Upper lobe of right lung (tissue), 1 donor: Measurements from ENCODE around the gene SLC10A7. TPM values are rescaled to one million over a fixed set of nuclear protein-coding genes. Genes with fewer than 3 reads are reported as not detected.

Experiments
- ATAC-seq: fragments of 200-7000 bp; cut with Tn5 transposase; one replicate; pipeline ENCODE4 v1.9.1; 2020; ENCODE audit warnings: mild to moderate bottlenecking, moderate library complexity
- DNase-seq: peaks from one replicate; pipeline ENCODE4 v3.0.0-alpha.2; 2020
- H3K27ac ChIP-seq: fragments of 200-600 bp; one replicate; pipeline ENCODE4 v1.8.0; 2022
- H3K27me3 ChIP-seq: fragments of 200-600 bp; one replicate; pipeline ENCODE4 v1.8.0; 2022; ENCODE audit warnings: mild to moderate bottlenecking
- H3K36me3 ChIP-seq: fragments of 200-600 bp; one replicate; pipeline ENCODE4 v1.8.0; 2022
- H3K4me1 ChIP-seq: fragments of 200-600 bp; one replicate; pipeline ENCODE4 v1.8.0; 2022
- H3K4me3 ChIP-seq: fragments of 200-600 bp; one replicate; pipeline ENCODE4 v1.8.0; 2022; ENCODE audit warnings: mild to moderate bottlenecking
- H3K9me3 ChIP-seq: fragments of 200-600 bp; one replicate; pipeline ENCODE4 v1.8.0; 2022
- CTCF ChIP-seq: fragments of 200-600 bp; IDR thresholded peaks from one replicate; pipeline ENCODE4 v1.8.0; 2022; ENCODE audit warnings: antibody characterized with exemption
- intact Hi-C: fragments of 100-400 bp; cut with DNase I; formaldehyde crosslinking; loops from one replicate; pipeline ENCODE4 v1.11.0; 2022
- total RNA-seq: library from RNA; stranded (reverse); fragmentation: NEBNext Ultra II Directional; extraction: Animal tissue kit (Norgen Biotek cat#: 25700); gene quantifications from one replicate; pipeline ENCODE4 v1.2.1, GENCODE V29; 2021
- donor health status: DM: no; HTN: yes; CAD: no; lungs with severe emphysema.

The SLC10A7 gene
- total RNA-seq, 1 donor from 2014 or later: 19.3 TPM

DNA sequence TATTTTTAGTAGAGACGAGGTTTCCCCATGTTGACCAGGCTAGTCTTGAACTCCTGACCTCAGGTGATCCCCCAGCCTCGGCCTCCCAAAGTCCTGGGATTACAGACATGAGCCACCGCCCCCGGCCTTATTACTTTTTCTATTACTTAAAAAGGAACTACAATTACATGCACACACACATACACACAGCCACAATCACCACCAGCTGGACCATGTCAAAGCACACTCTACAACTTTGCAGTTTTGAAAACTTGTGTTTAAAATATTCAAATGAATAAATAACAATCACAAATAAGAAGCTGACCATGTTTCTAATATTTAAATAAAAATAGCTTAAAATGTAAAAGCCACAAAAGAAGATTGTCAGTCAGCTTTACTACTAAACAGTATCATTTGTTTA, 23.4 kb downstream of the SLC10A7 start:
- Histone ChIP-seq H3K4me1 (no peaks in the 10 kb centered on the region), H3K9me3 (no peaks in the 10 kb centered on the region), H3K4me3 (no peak overlapping the region), H3K27ac (no peak overlapping the region), H3K27me3 (no peaks in the 10 kb centered on the region), H3K36me3 (peaks cover 7% of the 10 kb centered on the region)
- intact Hi-C loops: no loop called here
- no peak for ATAC-seq
- DNase-seq: no peak
- no peak for TF ChIP-seq CTCF

DNA sequence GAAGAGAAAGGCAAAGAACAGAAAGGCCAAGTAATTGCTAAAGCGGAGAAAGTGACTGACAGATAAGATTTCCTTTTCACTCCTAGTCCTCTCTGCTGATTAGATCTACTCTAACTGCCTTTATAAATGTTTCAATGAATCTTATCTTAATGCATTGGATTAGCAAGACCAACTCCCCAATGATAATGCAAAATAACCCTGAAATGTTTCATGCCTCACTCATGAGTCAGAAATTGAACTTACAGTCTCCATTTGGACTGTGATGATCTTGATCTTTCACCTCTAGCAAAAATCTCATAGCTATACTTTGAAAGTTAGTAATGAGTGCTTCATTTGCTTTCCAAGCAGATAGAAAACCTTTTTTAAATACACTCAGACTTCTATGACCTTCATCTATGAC, 26.5 kb downstream of the SLC10A7 start:
- no peaks in the 10 kb centered on the region for H3K4me1 ChIP-seq
- no peaks in the 10 kb centered on the region for H3K36me3 ChIP-seq
- no peak for DNase-seq
- H3K4me3 ChIP-seq: no peak overlapping the region
- no peaks in the 10 kb centered on the region for H3K27me3 ChIP-seq
- no peak overlapping the region for H3K27ac ChIP-seq
- TF ChIP-seq CTCF: no peak
- intact Hi-C loops: no loop called here
- no peaks in the 10 kb centered on the region for H3K9me3 ChIP-seq
- ATAC-seq: no peak

DNA sequence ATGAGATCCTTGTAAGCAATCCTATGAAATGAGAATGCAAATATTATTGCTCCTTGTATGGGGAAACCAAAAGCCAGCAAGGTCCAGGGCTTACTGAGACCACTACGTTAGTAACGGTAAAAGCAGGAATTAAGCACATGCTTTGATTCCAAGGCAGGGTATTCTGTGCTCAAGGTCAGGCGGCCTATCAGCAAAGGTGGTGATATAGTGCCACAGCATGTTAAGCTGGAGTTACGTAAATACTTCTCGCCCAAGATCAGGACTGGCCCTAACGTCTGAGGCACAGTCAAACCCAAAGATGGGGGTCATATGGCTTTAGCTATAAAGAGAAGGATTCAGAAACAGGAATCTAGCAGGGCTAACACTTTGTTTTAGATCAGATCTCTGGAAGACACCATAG, 27.6 kb downstream of the SLC10A7 start:
- H3K27me3 ChIP-seq: no peaks in the 10 kb centered on the region
- DNase-seq: no peak
- no peak overlapping the region for H3K27ac ChIP-seq
- H3K36me3 ChIP-seq: no peaks in the 10 kb centered on the region
- intact Hi-C loops: no loop called here
- H3K9me3 ChIP-seq: no peaks in the 10 kb centered on the region
- no peaks in the 10 kb centered on the region for H3K4me1 ChIP-seq
- TF ChIP-seq CTCF: no peak
- no peak overlapping the region for H3K4me3 ChIP-seq
- ATAC-seq: no peak

- H3K4me3 ChIP-seq: no peak overlapping the region
- no peak for ATAC-seq
- no peak for TF ChIP-seq CTCF
Measured at GRCh38 chr4:146490106-146490505, 31.6 kb downstream of the SLC10A7 start.

DNA sequence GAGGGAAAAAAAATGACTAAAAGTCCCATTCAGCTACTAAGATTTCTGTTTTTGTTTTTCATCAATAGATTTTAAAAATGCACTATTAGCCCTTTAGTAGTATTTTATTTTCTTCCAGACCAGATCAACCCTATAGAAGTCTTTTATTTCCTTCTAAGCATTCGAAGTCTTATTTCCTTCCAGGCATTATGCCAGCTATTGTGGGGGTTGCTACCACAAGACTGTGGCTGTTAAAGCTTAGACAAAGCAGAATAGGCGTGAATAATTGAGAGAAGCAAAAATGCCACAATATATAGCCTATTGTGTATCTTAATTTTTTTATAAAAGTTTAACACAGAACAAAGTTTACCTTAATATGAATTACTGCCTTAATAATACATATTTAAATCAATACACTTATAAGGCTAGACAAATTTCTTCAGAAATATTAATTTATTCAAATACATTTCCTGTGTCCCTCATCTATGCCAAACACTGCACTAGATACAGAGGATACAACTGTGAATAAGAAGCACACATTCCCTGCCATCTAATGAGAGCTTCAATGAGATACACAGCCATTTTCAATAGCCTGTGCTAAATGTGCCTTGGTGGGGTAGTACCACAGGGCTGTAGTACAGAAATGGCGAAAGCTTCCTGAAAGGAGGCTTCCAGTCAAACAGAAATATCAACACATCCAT, 33.1 kb downstream of the SLC10A7 start:
- H3K27me3 ChIP-seq: no peaks in the 10 kb centered on the region
- H3K9me3 ChIP-seq: peaks cover 4% of the 10 kb centered on the region
- no peak for ATAC-seq
- DNase-seq: no peak
- H3K36me3 ChIP-seq: no peaks in the 10 kb centered on the region
- no peak overlapping the region for H3K4me3 ChIP-seq
- H3K4me1 ChIP-seq: no peaks in the 10 kb centered on the region
- intact Hi-C loops: no loop called here
- TF ChIP-seq CTCF: no peak
- H3K27ac ChIP-seq: no peak overlapping the region

More at GRCh38 chr4:146490106-146490505, 31.6 kb downstream of the SLC10A7 start:
- intact Hi-C loops: no loop called here
- H3K27ac ChIP-seq: no peak overlapping the region
- H3K36me3 ChIP-seq: no peaks in the 10 kb centered on the region
- no peak for DNase-seq
- no peaks in the 10 kb centered on the region for H3K4me1 ChIP-seq
- H3K27me3 ChIP-seq: no peaks in the 10 kb centered on the region
- no peaks in the 10 kb centered on the region for H3K9me3 ChIP-seq

GRCh38 chr4:146486565-146486964, 35.2 kb downstream of the SLC10A7 start:
- TF ChIP-seq CTCF: no peak
- Histone ChIP-seq H3K27ac (no peak overlapping the region), H3K4me1 (no peaks in the 10 kb centered on the region), H3K36me3 (no peaks in the 10 kb centered on the region), H3K4me3 (no peak overlapping the region), H3K27me3 (no peaks in the 10 kb centered on the region), H3K9me3 (peaks cover 14% of the 10 kb centered on the region)
- intact Hi-C loops: no loop called here
- DNase-seq (no peak), ATAC-seq (no peak)
